ENCODE data around the gene ADCK1.

Gene ADCK1

DNA sequence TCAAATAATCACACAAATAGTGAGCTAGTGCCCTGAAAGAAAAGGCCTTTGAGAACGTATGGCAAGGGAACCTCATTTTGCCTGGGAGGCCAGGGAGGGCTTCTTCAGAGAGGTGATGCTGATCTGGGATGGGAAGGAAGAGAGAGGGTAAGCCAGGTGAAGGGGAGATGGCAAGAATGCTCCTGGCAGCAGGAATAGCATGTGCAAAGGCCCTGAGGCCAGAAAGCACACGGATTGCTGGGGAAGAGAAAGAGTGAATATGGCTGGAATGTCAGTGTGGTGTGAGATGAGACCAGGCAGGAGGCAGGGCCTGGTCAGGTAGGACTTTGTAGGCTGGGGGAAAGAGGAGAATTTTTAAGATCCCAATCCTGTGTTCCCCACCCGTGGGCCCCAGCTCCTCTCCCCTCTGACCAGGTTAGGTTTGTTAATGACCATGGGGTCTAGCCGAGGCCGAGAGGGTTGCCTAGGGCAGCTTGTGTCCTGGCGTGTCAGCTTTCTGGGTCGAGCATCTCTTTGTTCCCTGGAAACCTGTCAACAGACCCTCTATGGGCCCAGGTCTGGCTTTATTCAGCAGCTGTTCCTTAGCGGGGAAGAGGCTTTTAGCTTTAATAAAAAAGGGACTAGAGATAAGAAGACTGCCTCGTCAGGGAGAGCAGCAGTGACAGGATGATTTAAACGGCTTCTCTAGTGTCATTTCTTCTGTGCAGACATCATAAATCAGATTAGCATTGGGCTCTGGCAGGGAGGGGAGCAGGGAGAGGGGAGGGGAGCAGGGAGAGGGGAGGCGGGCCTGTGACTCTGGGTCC, 123.4 kb downstream of the ADCK1 start:
- DNase-seq (ENCODE audit: low read depth, low spot score) = no peak
- POLR2A ChIA-PET = no interaction called here
- CTCF ChIA-PET = no interaction called here
- TF ChIP-seq, protein P1, sequence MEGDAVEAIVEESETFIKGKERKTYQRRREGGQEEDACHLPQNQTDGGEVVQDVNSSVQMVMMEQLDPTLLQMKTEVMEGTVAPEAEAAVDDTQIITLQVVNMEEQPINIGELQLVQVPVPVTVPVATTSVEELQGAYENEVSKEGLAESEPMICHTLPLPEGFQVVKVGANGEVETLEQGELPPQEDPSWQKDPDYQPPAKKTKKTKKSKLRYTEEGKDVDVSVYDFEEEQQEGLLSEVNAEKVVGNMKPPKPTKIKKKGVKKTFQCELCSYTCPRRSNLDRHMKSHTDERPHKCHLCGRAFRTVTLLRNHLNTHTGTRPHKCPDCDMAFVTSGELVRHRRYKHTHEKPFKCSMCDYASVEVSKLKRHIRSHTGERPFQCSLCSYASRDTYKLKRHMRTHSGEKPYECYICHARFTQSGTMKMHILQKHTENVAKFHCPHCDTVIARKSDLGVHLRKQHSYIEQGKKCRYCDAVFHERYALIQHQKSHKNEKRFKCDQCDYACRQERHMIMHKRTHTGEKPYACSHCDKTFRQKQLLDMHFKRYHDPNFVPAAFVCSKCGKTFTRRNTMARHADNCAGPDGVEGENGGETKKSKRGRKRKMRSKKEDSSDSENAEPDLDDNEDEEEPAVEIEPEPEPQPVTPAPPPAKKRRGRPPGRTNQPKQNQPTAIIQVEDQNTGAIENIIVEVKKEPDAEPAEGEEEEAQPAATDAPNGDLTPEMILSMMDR (IDR thresholded peaks at IDR 0.05; ENCODE audit: insufficient read depth, low read length, missing control alignments) = no peak
- H3K4me3 ChIP-seq (ENCODE audit: low read depth, low read length) = no peak overlapping the region

DNA sequence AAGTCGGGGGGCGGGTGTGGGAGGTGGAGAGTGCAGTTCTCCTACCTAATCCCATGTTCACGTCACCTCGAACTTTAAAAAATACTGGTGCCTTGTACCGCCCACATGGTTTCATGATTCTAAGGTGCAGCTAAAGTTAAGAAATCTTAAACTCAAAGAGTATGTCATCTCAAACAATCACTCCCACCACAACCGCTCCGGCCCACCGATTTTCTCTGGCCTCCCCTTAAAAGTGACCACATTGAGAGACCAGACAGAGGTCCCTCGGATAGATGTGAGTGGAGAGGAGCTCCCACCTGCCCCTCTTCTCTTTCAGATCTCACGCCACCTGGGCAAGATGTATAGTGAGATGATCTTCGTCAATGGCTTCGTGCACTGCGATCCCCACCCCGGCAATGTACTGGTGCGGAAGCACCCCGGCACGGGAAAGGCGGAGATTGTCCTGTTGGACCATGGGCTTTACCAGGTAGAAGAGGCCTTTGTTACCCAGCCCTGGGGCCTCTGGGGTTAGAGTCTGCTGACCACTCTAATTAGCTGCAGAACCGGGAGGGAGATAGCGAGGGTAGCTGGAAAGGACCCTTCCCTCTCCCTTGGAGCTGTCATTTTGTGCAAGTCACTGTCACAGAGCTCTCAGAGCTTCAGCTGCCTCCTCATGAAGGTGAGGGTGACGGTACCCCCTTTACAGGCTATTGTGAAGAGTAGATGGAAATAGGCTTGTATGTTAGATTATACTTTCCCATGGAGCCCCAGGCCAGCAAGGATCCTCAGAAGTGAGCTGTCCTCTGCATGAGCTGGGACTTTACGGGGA, 124.4 kb downstream of the ADCK1 start:
- H3K4me3 ChIP-seq (ENCODE audit: low read depth, low read length) = no peak overlapping the region
- ChIA-PET POLR2A (no interaction called here), CTCF (no interaction called here)
- no peak for DNase-seq (ENCODE audit: low read depth, low spot score)
- TF ChIP-seq, protein P1 (IDR thresholded peaks at IDR 0.05; ENCODE audit: insufficient read depth, low read length, missing control alignments) = no peak

DNA sequence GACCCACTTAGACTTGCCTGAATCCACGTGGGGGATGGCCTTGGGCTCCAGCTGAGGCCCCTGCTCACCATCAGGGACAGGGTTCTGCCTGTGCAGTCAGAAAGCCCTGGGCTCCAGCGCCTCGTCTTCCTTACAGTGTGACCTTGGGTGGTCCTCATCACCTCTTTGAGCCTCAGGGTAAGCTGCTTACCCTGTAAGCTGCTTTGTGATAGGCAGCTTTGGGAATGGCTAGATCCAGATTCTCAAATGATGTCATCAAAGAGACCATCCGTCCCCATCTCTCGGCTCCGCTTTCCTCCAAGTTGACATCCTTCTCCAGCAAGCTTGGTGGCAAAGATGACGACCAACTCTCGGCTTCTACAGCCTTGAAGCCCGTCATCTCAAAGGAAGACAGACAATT, 127.0 kb downstream of the ADCK1 start:
- TF ChIP-seq, protein P1 (IDR thresholded peaks at IDR 0.05; ENCODE audit: insufficient read depth, low read length, missing control alignments) = no peak
- no peak overlapping the region for H3K4me3 ChIP-seq (ENCODE audit: low read depth, low read length)
- CTCF ChIA-PET = no interaction called here
- POLR2A ChIA-PET = no interaction called here
- DNase-seq (ENCODE audit: low read depth, low spot score) = no peak

DNA sequence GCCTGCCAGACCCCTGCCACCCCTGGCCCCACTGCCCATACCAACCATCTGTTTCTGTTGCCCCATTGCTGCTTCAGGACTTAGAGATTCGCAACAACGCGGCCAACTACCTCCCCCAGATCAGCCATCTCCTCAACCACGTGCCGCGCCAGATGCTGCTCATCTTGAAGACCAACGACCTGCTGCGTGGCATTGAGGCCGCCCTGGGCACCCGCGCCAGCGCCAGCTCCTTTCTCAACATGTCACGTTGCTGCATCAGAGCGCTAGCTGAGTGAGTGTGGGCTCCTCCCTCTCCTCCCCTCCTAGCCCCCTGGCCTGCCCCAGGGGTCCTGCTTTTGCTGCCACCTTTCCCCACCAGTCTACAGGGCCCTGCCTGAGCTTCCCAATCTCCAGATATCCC, 131.5 kb downstream of the ADCK1 start:
- ChIA-PET CTCF (no interaction called here), POLR2A (no interaction called here)
- H3K4me3 ChIP-seq (ENCODE audit: low read depth, low read length) = no peak overlapping the region
- TF ChIP-seq, protein P1 (IDR thresholded peaks at IDR 0.05; ENCODE audit: insufficient read depth, low read length, missing control alignments) = no peak
- no peak for DNase-seq (ENCODE audit: low read depth, low spot score)

DNA sequence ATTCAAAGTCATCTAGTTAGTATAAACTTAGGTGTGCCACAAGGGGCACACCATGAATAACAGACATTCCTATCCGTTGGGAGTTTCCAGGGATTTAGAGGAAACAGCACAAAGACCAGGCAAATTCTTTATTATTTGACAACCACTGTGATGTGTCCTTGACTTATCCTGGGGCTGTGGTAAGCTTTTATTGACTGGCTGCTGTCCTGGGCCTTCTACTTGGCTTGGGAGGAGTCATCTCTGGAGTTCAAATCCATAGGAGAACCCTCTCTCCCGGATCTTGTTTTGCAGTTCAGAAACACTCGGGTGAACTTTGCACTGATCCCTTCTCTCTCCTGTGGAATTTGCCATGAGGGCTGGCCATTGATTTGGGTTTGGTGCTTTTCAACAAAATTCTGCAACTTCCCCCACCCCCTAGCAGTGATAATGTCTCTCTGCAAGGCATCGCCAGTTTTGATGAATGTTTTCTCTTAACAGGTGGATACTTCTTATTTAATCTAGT, 136.3 kb downstream of the ADCK1 start:
- POLR2A ChIA-PET = no interaction called here
- no peak for DNase-seq (ENCODE audit: low read depth, low spot score)
- CTCF ChIA-PET = no interaction called here
- TF ChIP-seq, protein P1 (IDR thresholded peaks at IDR 0.05; ENCODE audit: insufficient read depth, low read length, missing control alignments) = no peak
- H3K4me3 ChIP-seq (ENCODE audit: low read depth, low read length) = no peak overlapping the region

DNA sequence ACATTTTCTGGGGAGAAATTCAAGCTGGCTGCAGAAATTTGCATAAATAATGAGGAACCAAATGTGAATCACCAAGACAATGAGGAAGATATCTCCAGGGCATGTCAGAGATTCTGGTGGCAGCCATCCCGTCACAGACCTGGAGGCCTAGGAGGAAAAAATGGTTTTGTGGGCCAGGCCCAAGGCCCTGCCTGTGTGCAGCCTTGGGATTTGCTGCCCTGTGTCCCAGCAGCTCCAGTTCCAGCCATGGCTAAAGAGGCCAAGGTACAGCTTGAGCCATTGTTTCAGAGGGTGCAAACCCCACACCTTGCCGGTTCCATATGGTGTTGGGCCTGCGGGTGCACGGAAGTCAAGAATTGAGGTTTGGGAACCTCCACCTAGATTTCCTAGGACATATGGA, 147.5 kb downstream of the ADCK1 start:
- no peak for DNase-seq (ENCODE audit: low read depth, low spot score)
- ChIA-PET POLR2A (no interaction called here), CTCF (no interaction called here)
- no peak overlapping the region for H3K4me3 ChIP-seq (ENCODE audit: low read depth, low read length)
- TF ChIP-seq, protein P1 (IDR thresholded peaks at IDR 0.05; ENCODE audit: insufficient read depth, low read length, missing control alignments) = no peak

All from AG04449 (cell line).